GM21528 (cell line): ENCODE results near the gene PNKD.

ENCODE experiments used
- ATAC-seq: cut with Tn5 transposase; IDR thresholded peaks from one replicate; pipeline ENCODE4 v1.9.1; 2021; ENCODE audit warnings: mild to moderate bottlenecking, moderate library complexity; ENCODE audit not compliant: unreplicated experiment, low FRiP score

Gene PNKD

GRCh38 chr2:218334531-218334930 is 64.2 kb downstream of the PNKD start:
- no peak for ATAC-seq

- no peak for ATAC-seq
These were observed 70.3 kb downstream of the PNKD start for GRCh38 chr2:218340656-218341055.

DNA sequence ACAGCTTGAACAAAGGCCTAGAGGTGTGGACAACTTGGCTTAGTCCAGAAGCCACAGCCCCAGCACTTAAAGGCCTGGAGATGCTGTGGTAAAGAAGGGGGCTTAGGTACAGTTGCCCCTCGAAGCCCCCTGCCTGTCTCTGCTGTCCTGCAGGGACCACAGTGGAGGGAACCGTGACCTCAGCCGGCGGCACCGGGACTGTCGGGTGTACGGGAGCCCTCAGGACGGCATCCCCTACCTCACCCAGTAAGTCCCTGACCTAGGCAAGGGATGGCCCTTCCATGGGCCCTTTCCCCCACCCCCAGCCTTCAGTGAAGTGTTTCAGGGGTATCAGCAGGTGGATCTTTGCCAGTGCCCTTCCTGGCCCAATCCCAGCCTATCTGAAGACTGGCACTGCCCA is 71.1 kb downstream of the PNKD start:
- no peak for ATAC-seq

- ATAC-seq, result no peak
These were observed 72.5 kb downstream of the PNKD start for GRCh38 chr2:218342837-218343236.

GRCh38 chr2:218343591-218343990 is 73.3 kb downstream of the PNKD start:
- no peak for ATAC-seq

GRCh38 chr2:218344090-218344754 is 73.9 kb downstream of the PNKD start:
- ATAC-seq, result no peak

GRCh38 chr2:218344755-218345417 is 74.6 kb downstream of the PNKD start:
- ATAC-seq, result no peak

DNA sequence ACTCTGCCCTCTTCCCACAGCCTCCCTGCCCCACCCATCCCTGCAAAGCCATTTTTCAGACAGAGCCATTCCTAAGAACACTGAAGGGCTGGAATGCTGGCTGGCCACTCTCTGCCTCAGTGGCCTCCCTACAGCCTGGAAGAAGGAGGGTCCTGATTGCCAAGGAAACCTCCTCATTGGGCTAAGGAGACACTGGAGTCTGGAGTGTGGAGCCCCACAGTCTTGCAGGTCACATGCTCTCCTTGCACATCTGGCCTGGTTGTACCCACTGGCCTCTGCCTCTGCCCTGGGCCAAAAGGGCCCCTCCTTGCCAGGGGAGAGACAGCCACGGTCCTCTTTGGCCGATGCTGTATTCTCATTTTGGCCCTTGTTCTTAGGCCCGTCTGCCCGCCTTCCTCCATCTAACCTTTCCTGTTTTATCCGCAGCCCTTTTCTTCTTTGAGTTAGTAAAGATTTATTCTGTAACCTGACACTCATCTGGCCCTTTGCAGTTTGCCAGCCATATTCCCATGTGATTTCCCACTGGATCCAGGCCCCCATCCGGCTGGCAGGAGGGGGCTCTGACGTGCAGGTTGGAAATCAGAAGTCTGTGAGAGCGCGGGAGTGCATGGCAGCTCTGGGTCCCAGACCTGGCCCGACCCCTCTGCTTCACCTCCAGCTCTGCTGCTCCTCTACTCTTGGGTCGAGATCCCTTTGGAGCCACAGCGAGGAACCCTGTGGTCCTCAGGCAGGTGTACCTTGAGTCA is 75.3 kb downstream of the PNKD start:
- no peak for ATAC-seq

DNA sequence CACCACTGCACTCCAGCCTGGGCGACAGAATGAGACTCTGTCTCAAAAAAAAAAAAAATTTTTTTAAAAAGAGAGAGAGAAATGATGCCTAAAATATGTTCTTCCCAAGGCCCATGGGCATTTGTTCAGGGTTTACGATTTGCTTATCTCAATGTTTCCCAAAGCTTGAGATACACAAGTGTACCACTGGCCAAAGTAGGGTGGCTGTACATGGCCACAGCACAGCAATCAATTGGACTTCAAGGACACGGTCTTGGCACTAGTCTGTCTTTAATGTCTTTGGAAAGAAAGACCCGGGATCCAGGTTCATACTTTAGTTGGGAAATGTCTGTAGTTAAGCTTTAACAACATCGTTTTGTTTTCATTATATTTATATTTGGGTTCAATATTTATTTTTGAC is 76.9 kb downstream of the PNKD start:
- no peak for ATAC-seq

DNA sequence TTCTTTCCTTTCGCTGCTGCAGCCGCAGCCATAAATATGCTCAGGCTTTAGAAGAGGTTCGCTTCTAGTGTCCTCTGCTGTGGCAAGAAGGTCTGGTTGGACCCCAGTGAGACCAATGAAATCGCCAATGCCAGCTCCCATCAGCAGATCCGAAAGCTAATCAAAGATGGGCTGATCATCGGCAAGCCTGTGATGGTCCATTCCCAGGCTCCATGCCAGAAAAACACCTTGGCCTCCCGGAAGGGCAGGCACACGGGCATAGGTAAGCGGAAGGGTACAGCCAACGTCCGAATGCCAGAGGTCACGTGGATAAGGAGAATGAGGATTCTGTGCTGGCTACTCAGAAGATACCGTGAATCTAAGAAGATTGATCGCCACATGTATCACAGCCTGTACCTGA is 83.7 kb downstream of the PNKD start:
- ATAC-seq, result no peak

GRCh38 chr2:218354850-218355443 is 84.6 kb downstream of the PNKD start:
- no peak for ATAC-seq

- ATAC-seq, result no peak
These were observed 87.2 kb downstream of the PNKD start for GRCh38 chr2:218357236-218358177.

GRCh38 chr2:218360453-218360852 is 90.1 kb downstream of the PNKD start:
- no peak for ATAC-seq

GRCh38 chr2:218362606-218363005 is 92.3 kb downstream of the PNKD start:
- ATAC-seq, result no peak

DNA sequence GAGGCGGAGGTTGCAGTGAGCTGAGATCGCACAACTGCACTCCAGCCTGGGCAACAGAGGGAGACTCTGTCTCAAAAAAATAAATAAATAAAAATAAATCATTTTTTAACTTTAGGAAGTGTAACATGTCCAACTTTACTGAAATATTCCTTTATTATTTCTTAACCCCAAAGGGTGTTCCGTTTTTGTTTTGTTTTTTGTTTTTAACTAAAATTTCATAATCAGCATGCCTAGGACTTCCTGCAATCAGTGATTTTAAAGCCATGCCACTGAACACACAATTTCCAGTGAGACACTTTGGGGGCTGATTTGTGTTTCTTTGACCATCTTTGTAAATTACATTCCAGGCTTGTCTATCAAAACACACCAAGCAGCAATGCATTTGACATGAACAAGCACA is 93.4 kb downstream of the PNKD start:
- no peak for ATAC-seq

DNA sequence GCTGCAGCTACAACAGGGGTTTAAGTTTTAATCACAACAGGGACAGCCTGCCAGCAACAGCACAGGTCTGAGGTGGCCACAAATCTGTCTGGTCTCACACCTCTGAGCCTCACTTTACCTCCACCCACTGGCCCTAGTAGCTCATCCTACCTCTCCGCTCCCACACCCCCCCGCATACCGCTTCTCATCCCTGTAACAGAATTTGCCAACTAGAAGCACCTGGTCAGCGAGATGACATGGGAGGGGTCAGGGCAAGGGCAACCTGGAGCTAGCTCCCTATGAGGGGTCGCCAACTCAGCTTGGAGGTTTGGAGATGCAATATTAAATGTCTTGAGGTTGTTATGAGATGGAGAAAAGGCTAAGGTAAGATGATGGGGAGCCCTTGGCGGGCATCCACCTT is 93.9 kb downstream of the PNKD start:
- no peak for ATAC-seq

GRCh38 chr2:218366621-218367414 is 96.5 kb downstream of the PNKD start:
- no peak for ATAC-seq

DNA sequence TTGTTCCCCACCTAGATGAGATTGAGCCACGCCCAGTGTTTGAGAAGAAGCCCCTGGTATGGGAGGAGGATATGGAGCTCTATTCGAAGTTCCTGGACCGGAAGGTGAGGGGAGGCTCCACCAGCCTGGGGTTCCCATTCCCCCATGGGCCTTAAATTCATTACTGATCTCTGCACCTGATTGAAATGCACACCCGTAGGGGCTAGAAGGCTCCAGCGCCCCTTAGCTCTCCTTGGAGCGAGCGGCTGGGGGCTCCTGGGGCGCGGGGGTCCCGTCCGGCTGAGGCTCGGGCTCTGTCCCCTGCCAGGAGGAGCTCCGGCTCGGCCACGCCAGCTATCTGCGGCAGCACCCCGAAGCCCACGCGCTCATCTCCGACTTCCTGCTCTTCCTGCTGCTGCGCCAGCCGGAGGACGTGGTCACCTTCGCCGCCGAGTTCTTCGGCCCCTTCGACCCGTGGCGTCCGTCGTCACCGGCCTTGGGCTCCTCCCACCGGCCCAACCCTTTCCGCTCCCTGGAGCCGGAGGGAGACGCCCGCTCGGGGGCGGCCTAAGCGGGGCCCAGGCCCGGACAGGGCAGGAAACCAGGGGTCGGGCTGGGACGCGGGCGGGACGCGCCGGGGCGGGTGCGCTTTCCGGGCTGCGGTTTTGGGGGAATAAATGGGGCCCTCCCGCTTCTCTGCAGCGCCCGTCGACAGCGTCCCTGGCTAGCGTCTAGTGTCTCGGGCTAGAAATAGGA is 97.3 kb downstream of the PNKD start:
- ATAC-seq, result peak; percentile 89

DNA sequence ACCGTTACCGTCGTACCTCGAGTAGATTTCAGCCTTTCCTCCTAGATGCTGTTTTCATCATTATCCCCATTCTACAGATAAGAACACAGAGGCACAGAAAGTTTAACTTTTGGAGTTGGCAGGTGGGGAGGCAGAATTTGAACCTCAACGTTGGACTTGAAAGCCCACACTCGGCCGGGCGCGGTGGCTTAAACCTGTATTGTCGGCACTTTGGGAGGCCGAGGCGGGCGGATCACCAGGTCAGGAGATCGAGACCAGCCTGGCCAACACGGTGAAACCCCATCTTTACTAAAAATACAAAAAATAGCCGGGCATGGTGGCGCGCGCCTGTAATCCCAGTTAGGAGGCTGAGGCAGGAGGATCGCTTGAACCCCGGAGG is 97.8 kb downstream of the PNKD start:
- no peak for ATAC-seq
